Measurements from ENCODE around the gene OR8B2. TPM values are rescaled to one million over a fixed set of nuclear protein-coding genes. Genes with fewer than 3 reads are reported as not detected.

Gene OR8B2, protein sequence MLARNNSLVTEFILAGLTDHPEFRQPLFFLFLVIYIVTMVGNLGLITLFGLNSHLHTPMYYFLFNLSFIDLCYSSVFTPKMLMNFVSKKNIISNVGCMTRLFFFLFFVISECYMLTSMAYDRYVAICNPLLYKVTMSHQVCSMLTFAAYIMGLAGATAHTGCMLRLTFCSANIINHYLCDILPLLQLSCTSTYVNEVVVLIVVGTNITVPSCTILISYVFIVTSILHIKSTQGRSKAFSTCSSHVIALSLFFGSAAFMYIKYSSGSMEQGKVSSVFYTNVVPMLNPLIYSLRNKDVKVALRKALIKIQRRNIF
- not detected in 5 replicates for total RNA-seq (2022; extraction: Qiagen RNA extraction)

DNA sequence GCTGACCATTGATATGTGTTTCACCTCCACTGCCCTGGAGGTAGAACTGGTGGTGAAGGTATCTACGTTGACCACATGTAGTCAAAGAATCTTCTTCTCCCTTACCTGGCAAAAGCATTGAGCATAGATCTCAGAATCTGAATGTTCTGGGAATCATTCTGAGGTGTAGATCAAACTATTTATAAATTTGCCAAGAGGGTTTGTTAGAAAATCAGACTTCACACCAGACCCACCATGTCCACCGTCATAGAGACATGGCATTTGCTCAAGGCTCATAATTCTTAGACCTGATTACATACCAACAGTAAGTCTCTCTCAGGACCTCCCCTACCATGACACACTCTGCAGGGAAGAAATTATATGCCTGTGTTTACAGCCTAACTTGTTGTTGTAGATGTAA is at the start of gene OR8B2:
Gene OR8B2 (minus strand): TSS at position 101 of the 400 bp plus-strand sequence. CDS start 1,156 bp downstream, outside the sequence.

DNA sequence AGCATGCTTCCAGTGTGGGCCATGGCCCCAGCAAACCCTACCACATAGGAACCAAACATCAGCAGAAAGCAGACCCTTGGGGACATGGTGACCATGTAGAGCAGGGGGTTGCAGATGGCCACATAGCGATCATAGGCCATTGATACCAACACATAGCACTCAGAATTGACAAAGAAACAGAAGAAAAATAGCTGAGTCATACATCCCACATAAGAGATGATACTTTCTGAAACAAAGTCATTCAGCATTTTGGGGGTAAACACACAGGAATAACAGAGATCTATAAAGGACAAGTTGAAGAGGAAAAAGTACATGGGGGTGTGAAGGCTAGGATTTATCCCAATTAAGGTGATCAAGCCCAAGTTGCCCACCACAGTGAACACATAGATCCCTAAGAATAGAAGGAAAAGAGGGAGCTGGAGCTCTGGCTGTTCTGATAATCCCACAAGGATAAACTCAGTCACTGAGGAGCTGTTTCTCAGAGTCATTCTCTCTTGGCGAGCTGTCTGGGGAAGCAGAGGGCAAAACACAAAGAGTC is 40.2 kb upstream of the OR8B2 start, which contains the start of gene OR8B4:
Gene OR8B4 (minus strand): TSS at position 488 of the 538 bp plus-strand sequence. CDS start 0 bp downstream, at position 488.

DNA sequence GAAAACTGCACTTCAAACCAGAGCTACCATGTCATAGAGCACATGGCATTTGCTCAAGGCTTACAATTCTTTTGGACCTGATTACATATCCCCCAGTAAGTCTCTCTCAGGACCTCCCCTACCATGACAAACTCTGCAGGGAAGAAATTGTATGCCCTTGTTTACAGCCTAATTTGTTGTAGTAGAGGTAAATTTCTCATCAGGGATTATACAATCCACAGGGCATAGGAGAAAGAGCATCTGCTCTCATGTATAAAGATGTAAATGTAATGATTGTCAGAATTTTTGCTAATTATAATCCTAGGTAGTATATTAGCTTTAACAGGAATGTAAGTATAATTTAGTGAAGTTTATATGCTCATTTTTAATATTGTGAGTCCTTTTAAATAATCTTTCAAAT is 14.6 kb upstream of the OR8B2 start, which contains the start of gene OR8B3:
Gene OR8B3 (minus strand): TSS at position 101 of the 400 bp plus-strand sequence. CDS start 1,673 bp downstream, outside the sequence.

Other genes with a start within 250 kb of the OR8B2 start
- not detected in 5 replicates for gene OR10D3, start 201.2 kb downstream of the OR8B2 start, total RNA-seq (2022; extraction: Qiagen RNA extraction)
- not detected in 5 replicates for gene OR8G1, start 143.4 kb downstream of the OR8B2 start, total RNA-seq (2022; extraction: Qiagen RNA extraction)
- not detected in 5 replicates for gene OR8G5, start 128.1 kb downstream of the OR8B2 start, total RNA-seq (2022; extraction: Qiagen RNA extraction)
- gene OR8D1, start 70.5 kb downstream of the OR8B2 start, total RNA-seq (2022; extraction: Qiagen RNA extraction) = not detected in 5 replicates
- gene OR8D2, start 64.3 kb downstream of the OR8B2 start, total RNA-seq (2022; extraction: Qiagen RNA extraction) = not detected in 5 replicates
- not detected in 5 replicates for gene OR8B3, start 14.5 kb upstream of the OR8B2 start, total RNA-seq (2022; extraction: Qiagen RNA extraction)
- not detected in 5 replicates for gene OR8B4, start 40.4 kb upstream of the OR8B2 start, total RNA-seq (2022; extraction: Qiagen RNA extraction)
- not detected in 5 replicates for gene OR8B8, start 61.2 kb upstream of the OR8B2 start, total RNA-seq (2022; extraction: Qiagen RNA extraction)
- not detected in 5 replicates for gene OR8B12, start 159.2 kb upstream of the OR8B2 start, total RNA-seq (2022; extraction: Qiagen RNA extraction)
- gene OR8A1, start 185.5 kb upstream of the OR8B2 start, total RNA-seq (2022; extraction: Qiagen RNA extraction) = not detected in 5 replicates
- gene PANX3, start 226.9 kb upstream of the OR8B2 start, total RNA-seq (2022; extraction: Qiagen RNA extraction) = not detected in 5 replicates
- gene TBRG1, start 238.4 kb upstream of the OR8B2 start, total RNA-seq (2022; extraction: Qiagen RNA extraction) = 14.5 to 17.1 TPM (median 15.7 TPM) in 5 replicates